Right atrium auricular region (tissue), 2 donors: ENCODE data around the gene ADAMTS10. TPM values are rescaled to one million over a fixed set of nuclear protein-coding genes. Genes with fewer than 3 reads are reported as not detected.

Source experiments
- DNase-seq: peaks from one replicate; pipeline ENCODE4 v3.0.0-alpha.2; 2019; ENCODE audit warnings: low spot score
- H3K27ac ChIP-seq, 2 donors: fragments of 200-600 bp; sonication (generic); 1 replicate in 1 of 2; 2 replicates in 1 of 2; pipeline ENCODE4 v1.5.1; 2016 to 2019
- H3K27me3 ChIP-seq, 2 donors: fragments of 200-600 bp; sonication (generic); one replicate each; pipeline versions ENCODE4 v1.5.1 to v1.6.0; 2017 to 2019
- H3K36me3 ChIP-seq: fragments of 200-600 bp; sonication (generic); one replicate; pipeline ENCODE4 v1.5.1; 2016
- H3K4me1 ChIP-seq, 2 donors: fragments of 200-600 bp; sonication (generic); one replicate each; pipeline versions ENCODE4 v1.5.1 to v1.6.0; 2017 to 2019
- H3K4me3 ChIP-seq, 2 donors: fragments of 200-600 bp; sonication (generic); 1 replicate in 1 of 2; 2 replicates in 1 of 2; pipeline ENCODE4 v1.5.1; 2017 to 2019; ENCODE audit warnings: mild to moderate bottlenecking in 1 of 2, moderate library complexity in 1 of 2
- H3K9me3 ChIP-seq, 2 donors: fragments of 200-600 bp; sonication (generic); one replicate each; pipeline ENCODE4 v1.5.1; 2019
- total RNA-seq, 2 donors: library from RNA; depleted of rRNA; stranded (reverse); fragments of >200 nt; gene quantifications; one replicate each; pipeline ENCODE4 v1.1.0, GENCODE V29; 2016
- TF ChIP-seq, protein P1 (sequence below), 2 donors: fragments of 200-600 bp; sonication (generic); IDR thresholded peaks; one replicate each; pipeline ENCODE4 v1.5.1; 2019; ENCODE audit warnings: antibody characterized with exemption in 2 of 2

Gene ADAMTS10
- total RNA-seq, 2 donors from 2014 or later, result 13.1 to 14.9 TPM

DNA sequence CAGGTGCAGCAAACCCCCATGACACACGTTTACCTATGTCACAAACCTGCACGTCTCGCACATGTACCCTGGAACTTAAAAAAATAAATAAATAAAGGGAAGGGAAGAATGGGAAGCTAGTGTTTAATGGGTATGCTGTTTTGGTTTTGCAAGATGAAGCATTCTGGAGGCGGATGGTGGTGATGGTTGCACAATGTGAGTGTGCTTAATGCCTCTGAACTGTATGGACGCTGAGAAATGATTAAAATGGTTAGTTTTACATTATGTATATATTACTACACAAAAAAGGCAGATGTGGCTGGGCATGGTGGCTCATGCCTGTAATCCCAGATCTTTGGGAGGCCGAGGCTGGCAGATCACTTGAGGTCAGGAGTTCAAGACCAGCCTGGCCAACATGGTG, 37.7 kb upstream of the ADAMTS10 start:
- TF ChIP-seq, protein P1, sequence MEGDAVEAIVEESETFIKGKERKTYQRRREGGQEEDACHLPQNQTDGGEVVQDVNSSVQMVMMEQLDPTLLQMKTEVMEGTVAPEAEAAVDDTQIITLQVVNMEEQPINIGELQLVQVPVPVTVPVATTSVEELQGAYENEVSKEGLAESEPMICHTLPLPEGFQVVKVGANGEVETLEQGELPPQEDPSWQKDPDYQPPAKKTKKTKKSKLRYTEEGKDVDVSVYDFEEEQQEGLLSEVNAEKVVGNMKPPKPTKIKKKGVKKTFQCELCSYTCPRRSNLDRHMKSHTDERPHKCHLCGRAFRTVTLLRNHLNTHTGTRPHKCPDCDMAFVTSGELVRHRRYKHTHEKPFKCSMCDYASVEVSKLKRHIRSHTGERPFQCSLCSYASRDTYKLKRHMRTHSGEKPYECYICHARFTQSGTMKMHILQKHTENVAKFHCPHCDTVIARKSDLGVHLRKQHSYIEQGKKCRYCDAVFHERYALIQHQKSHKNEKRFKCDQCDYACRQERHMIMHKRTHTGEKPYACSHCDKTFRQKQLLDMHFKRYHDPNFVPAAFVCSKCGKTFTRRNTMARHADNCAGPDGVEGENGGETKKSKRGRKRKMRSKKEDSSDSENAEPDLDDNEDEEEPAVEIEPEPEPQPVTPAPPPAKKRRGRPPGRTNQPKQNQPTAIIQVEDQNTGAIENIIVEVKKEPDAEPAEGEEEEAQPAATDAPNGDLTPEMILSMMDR (IDR thresholded peaks at IDR 0.05), result no peak
- Histone ChIP-seq H3K4me1 (no peaks in the 10 kb centered on the region), H3K27me3 (no peaks in the 10 kb centered on the region), H3K4me3 (no peak overlapping the region), H3K36me3 (no peaks in the 10 kb centered on the region), H3K9me3 (no peaks in the 10 kb centered on the region), H3K27ac (no peak overlapping the region)
- no peak for DNase-seq

- Histone ChIP-seq H3K4me3 (no peak overlapping the region), H3K36me3 (no peaks in the 10 kb centered on the region), H3K27ac (no peak overlapping the region), H3K4me1 (no peaks in the 10 kb centered on the region), H3K27me3 (no peaks in the 10 kb centered on the region), H3K9me3 (no peaks in the 10 kb centered on the region)
- no peak for DNase-seq
- TF ChIP-seq, protein P1 (IDR thresholded peaks at IDR 0.05), result no peak
Observed at GRCh38 chr19:8643860-8644653, 33.5 kb upstream of the ADAMTS10 start.

GRCh38 chr19:8642561-8642960, 32.0 kb upstream of the ADAMTS10 start:
- TF ChIP-seq, protein P1 (IDR thresholded peaks at IDR 0.05), result no peak

DNA sequence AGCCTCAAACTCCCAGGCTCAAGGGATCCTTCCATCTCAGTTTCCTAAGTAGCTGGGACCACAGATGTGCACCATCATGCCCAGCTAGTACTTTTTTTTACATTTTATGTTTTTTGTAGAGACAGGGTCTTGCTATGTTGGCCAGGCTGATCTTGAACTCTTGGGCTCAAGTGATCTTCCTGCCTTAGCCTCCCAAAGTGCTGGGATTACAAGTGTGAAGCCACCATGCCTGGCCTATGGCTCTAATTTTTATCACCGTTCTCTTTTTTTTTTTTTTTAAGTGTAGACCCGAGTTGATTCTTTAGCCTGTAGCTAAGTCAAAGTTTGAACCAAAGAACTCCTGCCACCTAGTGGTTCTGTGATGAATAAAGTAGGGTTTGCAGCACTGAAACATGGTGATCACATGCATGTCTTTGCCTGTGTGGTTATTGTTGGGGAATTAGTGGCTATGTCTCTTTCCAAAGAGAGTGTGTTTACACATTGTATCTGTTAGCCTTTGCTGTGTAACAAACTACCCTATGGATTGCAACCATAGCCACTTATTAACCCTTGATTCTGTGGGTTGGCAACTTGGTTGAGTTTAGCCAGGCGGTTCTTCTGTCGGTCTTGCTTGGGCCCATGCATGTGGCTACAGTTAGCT, 31.5 kb upstream of the ADAMTS10 start:
- Histone ChIP-seq H3K9me3 (no peaks in the 10 kb centered on the region), H3K4me3 (no peak overlapping the region), H3K27ac (no peak overlapping the region), H3K4me1 (no peaks in the 10 kb centered on the region), H3K36me3 (no peaks in the 10 kb centered on the region), H3K27me3 (no peaks in the 10 kb centered on the region)
- TF ChIP-seq, protein P1 (IDR thresholded peaks at IDR 0.05), result peak; percentile 13 to 67
- no peak for DNase-seq

More at GRCh38 chr19:8642561-8642960, 32.0 kb upstream of the ADAMTS10 start:
- H3K27ac ChIP-seq, result no peak overlapping the region
- H3K27me3 ChIP-seq, result no peaks in the 10 kb centered on the region
- no peaks in the 10 kb centered on the region for H3K9me3 ChIP-seq
- H3K4me3 ChIP-seq, result no peak overlapping the region
- no peaks in the 10 kb centered on the region for H3K4me1 ChIP-seq
- H3K36me3 ChIP-seq, result no peaks in the 10 kb centered on the region
- DNase-seq, result no peak

DNA sequence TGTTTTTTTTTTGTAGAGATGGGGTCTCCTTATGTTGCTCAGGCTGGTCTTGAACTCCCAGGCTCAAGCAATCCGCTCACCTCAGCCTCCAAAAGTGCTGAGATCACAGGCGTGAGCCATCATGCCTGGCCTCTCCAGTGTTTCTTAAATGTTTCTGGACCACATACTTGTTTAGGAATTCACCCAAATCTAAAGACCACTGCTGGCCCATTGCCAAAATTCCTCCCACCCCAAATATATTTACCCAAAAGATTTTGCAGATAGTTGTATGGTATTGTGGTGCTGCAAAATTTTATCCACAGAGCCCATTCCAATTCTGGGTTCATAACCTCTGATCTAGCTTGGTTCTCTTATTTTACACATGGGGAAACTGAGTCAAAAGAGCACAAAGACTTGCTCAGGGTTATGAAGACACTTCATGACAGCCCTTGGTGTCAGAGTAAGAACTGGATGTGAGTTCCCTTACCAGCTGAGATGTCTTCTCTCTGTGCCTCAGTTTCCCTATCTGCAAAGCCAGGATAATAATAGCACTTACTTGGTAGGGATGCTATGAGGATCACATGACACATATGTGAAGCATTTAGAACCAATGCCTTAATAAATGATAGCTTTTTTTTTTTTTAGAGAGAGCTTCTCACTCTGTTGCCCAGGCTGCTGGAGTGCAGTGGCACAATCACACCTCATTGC, 30.8 kb upstream of the ADAMTS10 start:
- DNase-seq, result no peak
- no peaks in the 10 kb centered on the region for H3K36me3 ChIP-seq
- H3K27me3 ChIP-seq, result no peaks in the 10 kb centered on the region
- no peaks in the 10 kb centered on the region for H3K9me3 ChIP-seq
- TF ChIP-seq, protein P1 (IDR thresholded peaks at IDR 0.05), result no peak
- H3K27ac ChIP-seq, result no peak overlapping the region
- H3K4me3 ChIP-seq, result no peak overlapping the region
- no peaks in the 10 kb centered on the region for H3K4me1 ChIP-seq
